Neural crest cell (in vitro differentiated cells): ENCODE results near the gene LMO7. TPM values are rescaled to one million over a fixed set of nuclear protein-coding genes. Genes with fewer than 3 reads are reported as not detected.

Experiments used
- DNase-seq: peaks from one replicate; pipeline ENCODE4 v3.0.0; 2021; ENCODE audit warnings: low read depth, mixed read lengths, low spot score
- H3K27ac Mint-ChIP-seq: one replicate; pipeline ENCODE4 v1.8.0; 2021; ENCODE audit warnings: mild to moderate bottlenecking, mixed read lengths; ENCODE audit not compliant: unreplicated experiment
- H3K27me3 Mint-ChIP-seq: 2 replicates; pipeline ENCODE4 v1.8.0; 2021; ENCODE audit warnings: low read depth, mild to moderate bottlenecking, mixed read lengths
- H3K36me3 Mint-ChIP-seq: 2 replicates; pipeline ENCODE4 v1.8.0; 2021; ENCODE audit warnings: low read depth, mild to moderate bottlenecking, mixed read lengths
- H3K4me1 Mint-ChIP-seq: 2 replicates; pipeline ENCODE4 v1.8.0; 2021; ENCODE audit warnings: mixed read lengths
- H3K4me3 Mint-ChIP-seq: one replicate; pipeline ENCODE4 v1.8.0; 2021; ENCODE audit warnings: mild to moderate bottlenecking, mixed read lengths
- H3K9me3 Mint-ChIP-seq: 2 replicates; pipeline ENCODE4 v1.8.0; 2021; ENCODE audit warnings: mixed read lengths
- total RNA-seq: library from RNA; stranded (reverse); gene quantifications from 2 replicates; pipeline ENCODE4 v1.2.1, GENCODE V29; 2021
- TF ChIP-seq, protein P1 (sequence below): fragments of 200-600 bp; sonication (generic); conservative IDR thresholded peaks from 2 replicates; pipeline ENCODE4 v1.5.0; 2021; ENCODE audit warnings: antibody characterized with exemption, mild to moderate bottlenecking

The LMO7 gene
- total RNA-seq, 1 donor from 2014 or later, result 4.8 TPM

DNA sequence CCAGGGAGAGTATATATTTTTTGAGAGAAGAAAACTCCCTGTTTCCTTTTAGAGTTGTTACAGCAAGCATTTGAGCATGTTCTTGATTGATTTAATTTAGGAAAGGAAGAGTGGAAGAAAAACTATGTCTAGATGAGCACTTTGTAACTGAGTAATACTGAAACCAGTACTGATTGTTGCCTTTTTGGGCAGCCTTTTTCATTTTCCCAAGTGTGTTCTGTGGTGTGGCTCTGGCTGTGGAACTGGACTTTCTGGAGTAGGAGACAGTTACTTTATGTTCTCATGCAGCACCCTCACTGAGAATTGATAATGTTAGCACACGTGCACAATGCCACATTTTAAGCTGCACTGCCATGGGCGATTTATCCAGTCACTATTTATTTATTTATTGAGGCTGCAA lies 211.5 kb downstream of the LMO7 start:
- H3K9me3 Mint-ChIP-seq, result peaks cover 10% of the 10 kb centered on the region
- no peak for DNase-seq
- H3K4me3 Mint-ChIP-seq, result no peak overlapping the region
- no peaks in the 10 kb centered on the region for H3K27me3 Mint-ChIP-seq
- peaks cover 4% of the 10 kb centered on the region for H3K36me3 Mint-ChIP-seq
- no peak overlapping the region for H3K27ac Mint-ChIP-seq
- TF ChIP-seq, protein P1, sequence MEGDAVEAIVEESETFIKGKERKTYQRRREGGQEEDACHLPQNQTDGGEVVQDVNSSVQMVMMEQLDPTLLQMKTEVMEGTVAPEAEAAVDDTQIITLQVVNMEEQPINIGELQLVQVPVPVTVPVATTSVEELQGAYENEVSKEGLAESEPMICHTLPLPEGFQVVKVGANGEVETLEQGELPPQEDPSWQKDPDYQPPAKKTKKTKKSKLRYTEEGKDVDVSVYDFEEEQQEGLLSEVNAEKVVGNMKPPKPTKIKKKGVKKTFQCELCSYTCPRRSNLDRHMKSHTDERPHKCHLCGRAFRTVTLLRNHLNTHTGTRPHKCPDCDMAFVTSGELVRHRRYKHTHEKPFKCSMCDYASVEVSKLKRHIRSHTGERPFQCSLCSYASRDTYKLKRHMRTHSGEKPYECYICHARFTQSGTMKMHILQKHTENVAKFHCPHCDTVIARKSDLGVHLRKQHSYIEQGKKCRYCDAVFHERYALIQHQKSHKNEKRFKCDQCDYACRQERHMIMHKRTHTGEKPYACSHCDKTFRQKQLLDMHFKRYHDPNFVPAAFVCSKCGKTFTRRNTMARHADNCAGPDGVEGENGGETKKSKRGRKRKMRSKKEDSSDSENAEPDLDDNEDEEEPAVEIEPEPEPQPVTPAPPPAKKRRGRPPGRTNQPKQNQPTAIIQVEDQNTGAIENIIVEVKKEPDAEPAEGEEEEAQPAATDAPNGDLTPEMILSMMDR, result no peak
- no peaks in the 10 kb centered on the region for H3K4me1 Mint-ChIP-seq

DNA sequence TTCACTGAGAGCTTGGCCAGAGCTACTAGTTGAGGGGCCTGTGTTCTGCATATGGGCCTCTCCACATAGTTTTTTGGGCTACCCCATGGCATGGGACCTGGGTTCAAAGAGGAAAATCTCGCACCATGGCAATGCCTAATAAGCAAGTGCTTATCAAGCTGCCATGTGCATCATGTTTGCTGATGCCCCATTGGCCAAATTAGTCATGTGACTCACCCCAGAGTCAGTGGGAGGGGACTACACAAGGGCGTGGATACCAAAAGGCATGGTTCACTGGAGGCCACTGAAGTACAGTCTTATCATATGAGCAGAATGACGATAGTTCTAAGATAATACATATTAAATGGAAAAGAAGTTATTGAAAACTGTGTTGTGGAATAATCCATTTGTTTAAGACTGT lies 214.8 kb downstream of the LMO7 start:
- H3K4me3 Mint-ChIP-seq, result no peak overlapping the region
- TF ChIP-seq, protein P1, result no peak
- no peaks in the 10 kb centered on the region for H3K4me1 Mint-ChIP-seq
- peaks cover 4% of the 10 kb centered on the region for H3K36me3 Mint-ChIP-seq
- DNase-seq, result no peak
- no peaks in the 10 kb centered on the region for H3K27me3 Mint-ChIP-seq
- H3K9me3 Mint-ChIP-seq, result peaks cover 4% of the 10 kb centered on the region
- no peak overlapping the region for H3K27ac Mint-ChIP-seq

DNA sequence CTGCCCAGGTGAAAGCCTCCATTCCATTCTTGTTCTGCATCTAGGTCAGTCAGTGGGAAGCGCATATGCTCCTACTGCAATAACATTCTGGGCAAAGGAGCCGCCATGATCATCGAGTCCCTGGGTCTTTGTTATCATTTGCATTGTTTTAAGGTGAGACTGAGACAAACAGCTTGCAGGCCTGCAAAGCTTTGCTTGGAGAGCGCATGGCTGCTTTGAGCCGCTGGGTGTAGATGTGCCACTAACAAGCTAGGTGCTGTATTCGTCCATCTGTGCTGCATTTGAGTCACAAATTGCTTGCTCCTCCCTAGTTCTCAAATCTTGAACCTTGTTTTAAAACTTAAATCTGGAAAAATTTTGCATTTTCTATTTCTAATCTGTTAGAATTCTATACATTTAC lies 219.1 kb downstream of the LMO7 start:
- Mint-ChIP-seq H3K36me3 (peaks cover 4% of the 10 kb centered on the region), H3K27ac (no peak overlapping the region), H3K4me1 (no peaks in the 10 kb centered on the region), H3K9me3 (no peaks in the 10 kb centered on the region), H3K27me3 (no peaks in the 10 kb centered on the region), H3K4me3 (no peak overlapping the region)
- no peak for DNase-seq
- TF ChIP-seq, protein P1, result no peak

DNA sequence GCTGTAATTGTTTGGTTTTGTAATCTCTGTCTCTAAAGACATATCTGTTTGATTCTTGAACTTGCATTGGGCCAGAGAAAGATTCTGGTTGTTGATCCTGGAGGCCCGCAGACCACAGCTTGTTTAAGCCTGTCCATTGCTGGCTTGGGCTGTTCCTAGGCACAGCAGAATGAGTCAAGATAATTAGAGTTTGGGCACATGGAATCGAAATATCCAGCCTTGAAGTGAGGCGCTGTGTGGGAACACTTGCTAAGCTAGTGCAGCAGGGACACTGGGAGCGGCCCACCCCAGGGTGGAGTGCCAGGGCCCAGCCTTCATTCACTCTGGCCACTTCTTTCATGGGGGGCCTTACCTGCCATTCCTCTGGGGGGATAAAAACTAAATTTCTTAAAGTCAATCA lies 219.7 kb downstream of the LMO7 start:
- Mint-ChIP-seq H3K27ac (no peak overlapping the region), H3K4me3 (no peak overlapping the region), H3K36me3 (peaks cover 4% of the 10 kb centered on the region), H3K9me3 (no peaks in the 10 kb centered on the region), H3K27me3 (no peaks in the 10 kb centered on the region), H3K4me1 (no peaks in the 10 kb centered on the region)
- DNase-seq, result no peak
- TF ChIP-seq, protein P1, result no peak

DNA sequence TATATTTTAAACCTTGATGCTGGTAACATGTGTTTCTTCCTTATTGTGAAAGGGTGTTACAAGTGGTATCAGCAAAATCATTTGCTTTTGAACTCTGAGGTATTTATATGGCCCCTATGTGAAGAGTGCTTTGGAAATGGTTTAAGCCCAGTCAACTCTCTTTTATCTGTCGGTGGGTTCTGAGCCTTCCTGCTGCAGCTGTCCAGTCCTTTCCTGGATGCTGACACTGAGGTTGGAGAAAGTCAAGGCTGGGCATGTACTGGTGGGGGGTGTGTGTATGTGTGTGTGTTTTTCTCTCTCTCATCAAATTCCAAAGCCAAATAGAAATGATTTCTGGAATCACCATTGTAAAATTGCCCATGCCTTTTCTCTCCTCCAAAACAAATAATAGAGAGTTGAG lies 221.2 kb downstream of the LMO7 start:
- Mint-ChIP-seq H3K27ac (no peak overlapping the region), H3K36me3 (peaks cover 4% of the 10 kb centered on the region), H3K9me3 (peaks cover 2% of the 10 kb centered on the region), H3K4me3 (no peak overlapping the region), H3K4me1 (no peaks in the 10 kb centered on the region), H3K27me3 (no peaks in the 10 kb centered on the region)
- DNase-seq, result no peak
- TF ChIP-seq, protein P1, result no peak

DNA sequence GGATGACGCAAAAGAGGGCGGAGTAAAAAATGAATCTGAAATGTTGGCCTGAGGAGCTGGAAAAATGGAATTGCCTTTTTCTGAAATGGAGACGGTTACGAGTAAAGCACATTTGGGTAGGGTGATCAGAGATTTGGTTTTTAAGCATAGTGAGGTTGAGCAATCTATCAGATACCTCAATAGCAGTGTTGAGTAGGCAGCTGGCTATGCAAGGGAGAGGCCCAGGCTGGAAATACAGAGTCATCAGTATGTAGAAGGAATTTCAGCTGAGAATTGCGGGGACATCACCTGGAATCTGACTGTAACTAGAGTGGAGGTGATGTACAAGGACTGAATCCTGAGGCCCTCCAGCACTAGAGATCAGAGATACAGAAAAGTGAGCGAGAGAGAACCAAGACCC lies 224.8 kb downstream of the LMO7 start:
- no peak overlapping the region for H3K4me3 Mint-ChIP-seq
- no peak for DNase-seq
- no peaks in the 10 kb centered on the region for H3K4me1 Mint-ChIP-seq
- H3K27me3 Mint-ChIP-seq, result no peaks in the 10 kb centered on the region
- H3K27ac Mint-ChIP-seq, result no peak overlapping the region
- H3K36me3 Mint-ChIP-seq, result no peaks in the 10 kb centered on the region
- TF ChIP-seq, protein P1, result no peak
- peaks cover 7% of the 10 kb centered on the region for H3K9me3 Mint-ChIP-seq
